ENCODE results near the gene NPAS4. TPM values are rescaled to one million over a fixed set of nuclear protein-coding genes. Genes with fewer than 3 reads are reported as not detected.
A peak's percentile ranks its signal among the peaks of the same experiment; 100 is the strongest.
"Not testable (repeated sequence)": the region's sequence is repeated elsewhere in the genome, so short reads cannot be mapped to it uniquely, and the experiment has no call there.

NPAS4 gene
- polyA plus RNA-seq, 1 donor: 0.21 TPM

DNA sequence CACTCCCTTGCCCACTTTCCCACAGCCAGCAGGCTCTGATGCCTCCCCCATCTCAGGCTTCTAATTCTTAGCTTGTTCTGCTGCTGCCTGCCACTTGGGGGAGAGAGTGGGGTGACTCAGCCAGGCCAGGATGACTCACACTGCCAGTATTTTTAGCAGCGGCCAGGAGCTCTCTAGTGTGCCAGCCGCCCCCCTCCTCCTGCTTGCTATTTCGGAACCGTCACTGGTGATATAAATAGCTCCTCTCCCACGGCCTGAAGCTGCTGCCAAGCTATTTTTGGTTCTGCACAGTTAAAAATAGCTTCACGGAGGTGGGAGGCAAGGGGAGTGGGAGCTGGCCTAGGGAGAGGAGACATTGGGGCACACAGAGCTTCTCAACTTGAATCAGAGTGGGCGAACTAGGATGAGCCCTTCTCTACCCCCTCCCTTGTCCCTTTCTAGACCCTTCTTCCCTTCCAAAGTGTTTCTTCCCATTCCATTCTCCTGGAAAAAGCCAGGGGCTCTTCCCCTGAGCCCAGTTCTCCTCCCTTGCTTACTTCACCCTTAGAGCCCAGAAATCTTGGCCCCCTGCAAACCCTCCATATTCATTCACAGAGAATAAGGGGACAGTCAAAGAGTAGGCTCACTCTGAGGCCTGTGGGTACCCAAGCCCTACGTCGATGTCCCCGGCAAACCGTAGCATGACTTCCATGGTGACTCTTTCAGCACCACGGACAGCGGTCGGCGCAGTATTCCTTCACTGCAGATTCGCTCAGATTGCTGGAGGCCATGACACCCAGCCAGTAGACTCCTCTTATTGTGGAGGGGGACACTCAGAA is 2.5 kb upstream of the NPAS4 start:
- DNase-seq: peak; percentile 65

DNA sequence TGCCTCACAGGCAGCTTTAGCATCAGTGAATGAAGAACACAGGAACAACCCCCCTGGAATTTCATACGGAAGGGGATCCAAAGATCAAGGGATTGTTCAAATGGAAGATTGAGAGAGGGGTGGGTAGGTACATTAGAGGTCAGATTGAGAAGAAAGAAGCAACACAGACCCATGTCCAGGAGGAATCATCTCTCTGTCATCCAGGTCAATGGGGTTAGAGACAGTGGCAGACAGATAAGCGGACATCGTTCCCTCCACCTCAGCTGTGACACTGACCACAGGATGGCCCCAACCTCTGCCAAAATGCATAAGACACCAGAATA is 1.9 kb upstream of the NPAS4 start:
- no peak for DNase-seq

- no peak for DNase-seq
Measured at GRCh38 chr11:66419825-66420224, 1.0 kb upstream of the NPAS4 start.

- peak; percentile 91 for DNase-seq
Measured at GRCh38 chr11:66421492-66422205, 814 bp downstream of the NPAS4 start.

DNA sequence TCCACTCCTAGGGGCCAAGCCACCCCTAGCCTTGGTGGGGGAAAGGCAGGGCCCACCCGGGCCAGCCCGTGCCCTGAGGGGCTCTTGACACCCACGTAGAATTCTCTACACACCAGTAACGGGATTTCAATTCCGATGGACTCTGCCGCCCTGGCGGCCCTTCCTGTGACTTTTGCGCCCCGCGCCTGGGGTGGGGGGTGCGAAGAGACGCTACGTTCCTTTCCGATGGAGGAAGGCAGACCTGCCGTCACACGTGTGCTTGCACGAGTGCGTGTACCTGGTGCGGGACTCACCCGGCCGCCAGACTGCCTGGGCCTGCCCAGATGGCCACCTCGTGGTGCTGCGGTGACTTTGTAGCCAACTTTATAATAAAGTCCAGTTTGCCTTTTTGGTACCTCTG is 5.5 kb downstream of the NPAS4 start:
- no peak for DNase-seq

- DNase-seq: no peak
Measured at GRCh38 chr11:66428933-66429332, 8.1 kb downstream of the NPAS4 start.

DNA sequence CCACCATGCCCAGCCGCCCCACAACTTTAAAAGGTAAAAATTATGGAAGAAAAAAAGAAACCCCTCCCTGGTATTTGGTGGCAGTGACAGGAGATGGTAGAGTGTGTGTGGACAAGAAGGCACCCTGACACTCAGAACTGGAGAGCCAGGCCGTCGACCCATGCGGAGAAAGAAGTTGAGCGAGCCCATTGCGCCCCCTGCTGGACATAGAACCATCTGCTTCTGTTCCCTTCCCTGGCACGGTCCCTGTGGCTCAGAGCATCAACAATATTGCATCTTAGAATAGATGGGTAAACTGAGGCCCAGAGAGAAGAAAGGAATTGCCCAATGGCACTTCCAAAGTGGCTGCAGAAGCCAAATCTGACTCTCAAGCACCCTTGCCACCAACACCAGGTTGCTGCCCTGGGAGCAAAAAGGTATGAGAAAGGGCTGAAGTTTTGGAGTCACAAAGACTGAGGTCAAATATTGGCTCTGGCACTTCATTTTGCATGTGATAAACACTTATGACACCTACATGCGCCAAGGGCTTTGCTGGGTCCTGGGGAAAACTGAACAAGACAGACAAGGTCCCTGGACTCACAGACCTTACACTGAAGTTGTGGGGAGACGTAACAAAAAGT is 9.3 kb downstream of the NPAS4 start:
- DNase-seq: peak; percentile 40

- DNase-seq: not testable (repeated sequence)
Measured at GRCh38 chr11:66431287-66431686, 10.5 kb downstream of the NPAS4 start.

DNA sequence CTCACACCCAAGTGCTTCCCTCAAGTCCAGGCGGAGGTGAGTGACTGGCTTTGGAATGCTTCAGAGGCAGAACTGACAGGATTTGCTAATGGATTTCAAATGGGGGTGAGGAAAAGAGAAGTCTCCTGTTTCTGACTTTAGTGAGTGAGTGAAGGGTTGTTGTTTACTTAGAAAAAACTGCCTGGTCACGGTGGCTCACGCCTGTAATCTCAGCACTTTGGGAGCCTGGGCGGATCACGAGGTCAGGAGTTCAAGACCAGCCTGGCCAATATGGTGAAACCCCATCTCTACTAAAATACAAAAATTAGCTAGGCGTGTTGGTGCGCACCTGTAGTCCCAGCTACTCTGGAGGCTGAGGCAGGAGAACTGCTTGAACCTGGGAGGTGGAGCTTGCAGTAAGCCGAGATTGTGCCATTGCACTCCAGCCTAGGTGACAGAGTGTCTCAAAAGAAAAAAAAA is 11.1 kb downstream of the NPAS4 start:
- not testable (repeated sequence) for DNase-seq

DNA sequence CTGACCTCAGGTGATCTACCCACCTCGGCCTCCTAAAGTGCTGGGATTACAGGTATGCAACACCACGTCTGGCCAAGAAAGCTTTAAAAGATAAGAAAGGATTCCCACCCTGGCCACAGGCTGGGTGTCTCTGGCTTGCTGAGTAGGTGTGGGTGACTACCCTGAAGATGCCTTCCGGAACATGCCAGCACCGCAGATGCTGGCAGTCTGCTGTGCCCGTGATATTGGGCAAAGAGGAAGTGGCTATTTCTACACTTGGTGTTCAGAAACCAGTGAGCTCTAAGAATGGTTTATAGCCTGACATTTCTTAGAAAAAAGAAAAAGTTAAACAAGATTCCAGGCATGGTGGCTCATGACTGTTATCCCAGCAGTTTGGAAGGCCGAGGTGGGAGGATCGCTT is 11.8 kb downstream of the NPAS4 start:
- no peak for DNase-seq

DNA sequence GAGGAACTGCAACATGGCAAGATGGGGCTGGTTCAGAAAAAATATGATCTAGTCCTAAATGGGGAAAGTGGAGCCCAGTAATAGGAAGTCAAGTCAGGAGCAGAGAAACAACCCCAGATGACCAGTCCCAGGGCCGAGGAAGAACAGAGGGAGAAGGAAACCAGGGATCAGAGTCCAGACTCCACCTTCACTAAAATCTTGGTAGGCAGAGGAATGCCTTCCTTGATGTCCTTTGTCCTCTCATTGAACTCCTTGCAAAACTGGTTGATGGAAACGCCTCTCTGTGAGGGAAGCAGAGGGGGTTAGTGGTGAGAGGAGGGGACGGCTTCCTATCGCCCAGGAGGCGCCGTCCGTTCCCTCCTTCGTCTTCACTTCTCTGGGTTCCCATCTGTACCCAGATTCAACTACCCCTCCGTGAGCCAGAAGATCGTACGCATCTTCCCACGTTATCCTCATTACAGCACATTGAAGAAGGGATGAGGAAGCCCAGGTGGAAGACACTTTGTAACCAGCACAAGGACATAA is 17.2 kb downstream of the NPAS4 start:
- DNase-seq: no peak

DNA sequence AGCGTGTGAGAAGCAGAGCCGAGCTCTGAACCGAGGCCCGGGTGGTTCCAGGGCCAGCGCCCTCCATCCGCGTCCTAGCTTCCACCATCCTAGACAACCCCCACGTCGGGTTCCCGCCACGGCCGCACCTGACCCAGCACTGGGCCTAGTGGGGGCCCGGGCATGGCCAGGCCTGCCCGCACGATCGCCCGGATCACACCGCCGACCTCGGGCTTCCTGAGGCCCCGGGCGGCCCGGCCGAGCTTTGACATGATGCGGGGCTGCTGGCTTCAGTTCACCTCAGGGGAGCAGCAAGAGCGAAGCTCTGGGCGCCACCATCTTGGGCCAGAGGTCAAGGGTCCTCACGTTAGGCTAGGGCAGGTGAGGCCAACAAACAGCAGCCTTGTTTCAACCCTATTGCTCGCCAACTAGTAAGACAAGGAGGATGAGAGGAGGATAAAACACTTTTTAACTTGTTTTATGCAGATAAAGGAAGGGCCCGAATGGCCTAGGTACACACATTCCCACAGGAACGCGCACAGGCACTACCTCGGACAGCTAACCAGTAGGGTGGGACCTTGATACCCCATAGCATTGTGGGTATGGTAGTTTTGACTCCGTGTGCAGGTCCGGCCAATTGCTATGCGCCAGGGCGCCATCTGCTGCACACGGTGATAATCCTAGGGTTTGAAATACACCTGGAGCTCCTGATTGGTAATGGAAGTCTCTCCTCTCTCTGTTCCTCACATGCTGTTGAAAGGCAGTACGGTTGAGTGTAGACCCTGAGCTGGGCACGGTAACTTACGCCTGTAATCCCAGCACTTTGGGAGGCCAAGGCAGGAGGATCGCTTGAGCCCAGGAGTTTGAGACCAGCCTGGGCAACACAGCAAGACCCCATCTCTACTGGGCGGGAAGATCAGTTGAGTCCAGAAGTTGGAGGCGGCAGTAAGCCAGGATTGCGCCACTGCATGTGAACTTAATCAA is 17.9 kb downstream of the NPAS4 start, which contains the start of gene MRPL11:
Gene MRPL11 (minus strand): TSS at position 345 of the 963 bp plus-strand sequence. CDS start 94 bp downstream, at position 251.
- peak; percentile 93 for DNase-seq

DNA sequence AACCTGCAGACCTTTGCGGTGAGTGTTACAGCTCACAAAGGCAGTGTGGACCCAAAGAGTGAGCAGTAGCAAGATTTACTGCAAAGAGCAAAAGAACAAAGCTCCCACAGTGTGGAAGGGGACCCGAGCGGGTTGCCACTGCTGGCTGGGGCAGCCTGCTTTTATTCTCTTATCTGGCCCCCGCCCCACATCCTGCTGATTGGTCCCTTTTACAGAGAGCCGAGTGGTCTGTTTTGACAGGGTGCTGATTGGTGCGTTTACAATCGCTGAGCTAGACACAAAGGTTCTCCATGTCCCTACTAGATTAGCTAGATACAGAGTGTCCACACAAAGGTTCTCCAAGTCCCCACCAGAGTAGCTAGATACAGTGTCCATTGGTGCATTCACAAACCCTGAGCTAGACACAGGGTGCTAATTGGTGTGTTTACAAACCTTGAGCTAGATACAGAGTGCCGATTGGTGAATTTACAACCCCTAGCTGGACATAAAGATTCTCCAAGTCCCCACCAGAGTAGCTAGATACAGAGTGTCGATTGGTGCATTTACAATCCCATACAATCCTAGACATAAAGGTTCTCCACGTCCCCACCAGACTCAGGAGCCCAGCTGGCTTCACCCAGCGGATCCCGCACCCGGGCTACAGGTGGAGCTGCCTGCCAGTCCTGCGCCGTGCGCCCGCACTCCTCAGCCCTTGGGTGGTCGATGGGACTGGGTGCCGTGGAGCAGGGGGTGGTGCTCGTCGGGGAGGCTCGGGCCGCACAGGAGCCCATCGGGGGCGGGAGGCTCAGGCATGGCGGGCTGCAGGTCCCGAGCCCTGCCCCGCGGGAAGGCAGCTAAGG is 19.5 kb downstream of the NPAS4 start:
- DNase-seq: not testable (repeated sequence)

GRCh38 chr11:66440940-66441282 is 20.1 kb downstream of the NPAS4 start:
- DNase-seq: not testable (repeated sequence)

- DNase-seq: no peak
Measured at GRCh38 chr11:66443602-66444001, 22.8 kb downstream of the NPAS4 start.

DNA sequence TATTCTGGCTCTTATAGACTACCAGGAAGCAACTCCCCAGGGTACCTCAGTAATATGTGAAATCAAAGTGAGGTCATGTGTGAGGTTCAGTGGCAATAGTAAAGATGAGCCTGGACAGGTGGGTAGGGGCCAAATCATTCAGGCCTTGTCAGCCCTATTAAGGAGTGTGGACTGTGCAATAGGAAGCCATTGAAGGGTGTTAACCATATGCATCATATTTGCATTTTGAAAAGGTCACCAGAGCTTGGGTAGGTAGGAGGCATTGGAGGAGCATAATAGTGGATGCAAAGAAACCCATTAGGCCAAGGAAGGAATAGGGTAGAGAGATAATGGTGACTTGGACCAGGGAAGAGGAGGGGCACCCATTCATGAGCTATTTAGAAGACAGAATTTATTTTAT is 26.2 kb downstream of the NPAS4 start:
- no peak for DNase-seq

GRCh38 chr11:66448523-66448922 is 27.7 kb downstream of the NPAS4 start:
- no peak for DNase-seq

DNA sequence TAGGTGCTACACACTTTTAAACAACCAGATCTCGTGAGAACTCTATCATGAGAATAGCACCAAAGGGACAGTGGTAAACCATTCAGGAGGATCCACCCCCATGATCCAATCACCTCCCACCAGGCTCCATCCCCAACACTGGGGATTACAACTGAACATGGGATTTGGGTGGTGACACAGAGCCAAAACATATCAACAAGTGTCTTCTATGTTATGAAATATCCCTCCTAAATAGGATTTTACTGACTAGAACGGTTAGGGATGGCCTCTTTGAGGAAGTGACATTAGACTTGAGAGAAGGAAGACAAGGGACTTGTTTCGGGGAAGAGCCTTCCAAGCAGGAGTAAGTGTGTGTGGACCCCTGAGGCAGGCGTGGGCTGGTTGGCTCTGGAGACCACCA is 29.7 kb downstream of the NPAS4 start:
- no peak for DNase-seq

GRCh38 chr11:66451663-66452062 is 30.8 kb downstream of the NPAS4 start:
- no peak for DNase-seq

DNA sequence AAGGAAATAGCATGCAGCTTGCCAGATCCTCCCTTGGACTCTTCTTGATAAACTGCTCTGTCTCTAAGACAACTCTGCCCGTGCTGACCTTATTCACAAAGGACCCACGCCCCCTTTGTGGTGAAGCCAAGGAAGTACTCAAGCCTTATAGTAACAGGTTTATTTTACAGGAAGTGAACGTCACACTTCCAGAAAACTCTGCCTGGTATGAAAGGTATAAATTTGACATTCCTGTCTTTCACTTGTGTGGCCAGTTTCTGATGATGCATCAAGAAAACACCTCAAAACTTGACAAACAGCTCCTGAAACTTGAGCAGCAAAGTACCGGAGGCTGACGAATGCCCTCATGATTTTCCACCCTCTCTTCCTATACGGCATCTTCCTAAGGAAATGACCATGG is 33.4 kb downstream of the NPAS4 start:
- DNase-seq: no peak

DNA sequence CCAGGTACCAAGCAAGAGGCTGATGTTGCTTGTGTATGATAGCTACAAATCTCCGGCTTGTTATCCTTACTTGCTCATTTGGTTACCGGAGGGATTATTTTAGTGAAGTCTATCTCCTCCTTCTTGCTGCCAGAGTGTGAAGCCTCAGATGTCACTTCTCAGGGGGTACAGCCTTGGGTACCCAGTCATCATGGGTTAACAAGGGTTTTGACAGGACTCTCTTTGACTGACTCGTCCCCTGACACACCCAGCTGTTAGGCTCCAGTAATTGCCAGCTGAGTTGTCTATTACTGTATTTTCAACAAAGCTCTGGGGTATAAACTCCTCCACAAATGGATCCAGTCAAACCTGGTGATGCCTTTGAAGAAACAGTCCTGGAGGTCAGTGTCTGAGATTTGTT is 34.0 kb downstream of the NPAS4 start:
- no peak for DNase-seq
